ENCODE data around the gene OR6N1. TPM values are rescaled to one million over a fixed set of nuclear protein-coding genes. Genes with fewer than 3 reads are reported as not detected.

OR6N1 gene, protein sequence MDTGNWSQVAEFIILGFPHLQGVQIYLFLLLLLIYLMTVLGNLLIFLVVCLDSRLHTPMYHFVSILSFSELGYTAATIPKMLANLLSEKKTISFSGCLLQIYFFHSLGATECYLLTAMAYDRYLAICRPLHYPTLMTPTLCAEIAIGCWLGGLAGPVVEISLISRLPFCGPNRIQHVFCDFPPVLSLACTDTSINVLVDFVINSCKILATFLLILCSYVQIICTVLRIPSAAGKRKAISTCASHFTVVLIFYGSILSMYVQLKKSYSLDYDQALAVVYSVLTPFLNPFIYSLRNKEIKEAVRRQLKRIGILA
- total RNA-seq, result not detected

DNA sequence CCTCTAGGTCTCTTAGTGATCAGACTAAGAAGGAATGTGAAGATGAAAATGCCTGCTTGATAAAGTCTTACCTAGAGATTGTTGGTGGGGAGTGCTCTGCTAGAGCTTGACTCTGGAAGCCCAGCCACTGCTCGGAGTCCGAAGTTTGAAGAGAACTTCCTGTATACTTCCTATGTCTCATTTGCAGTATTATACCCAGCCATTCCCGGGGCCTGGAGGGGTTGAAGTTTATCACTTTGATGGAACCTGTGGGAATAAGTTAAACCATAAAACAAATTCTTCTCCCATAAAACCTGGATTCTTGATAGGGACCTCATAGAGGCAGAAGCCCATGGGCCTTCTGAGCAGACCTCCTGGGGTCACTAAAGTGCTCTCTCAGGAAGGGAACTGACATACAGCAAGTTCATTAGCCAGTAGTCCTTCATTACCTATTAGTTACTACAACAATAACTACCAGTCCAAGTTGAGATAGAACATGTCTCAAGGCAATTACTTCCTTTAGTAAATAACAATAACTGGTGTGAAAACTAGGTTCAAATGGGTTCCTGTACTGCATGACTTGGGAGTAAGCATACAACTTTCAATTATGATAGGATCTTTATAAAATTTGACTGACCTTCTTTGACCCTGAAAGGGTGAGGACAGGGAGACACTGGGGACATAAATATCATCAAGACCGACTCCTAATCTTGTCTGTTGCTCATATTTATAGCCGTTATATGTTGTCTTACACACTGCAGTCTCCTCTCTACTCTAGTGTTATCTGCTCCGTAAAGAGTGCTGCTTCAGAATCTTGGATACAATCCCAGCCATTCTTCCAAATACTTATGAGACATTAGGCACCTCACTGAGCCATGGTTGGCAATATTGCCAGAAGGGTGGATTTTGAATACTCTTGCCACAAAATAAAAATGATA lies at the start of gene OR6N1:
TSS of gene OR6N1 (minus strand) at position 246 of the 917 bp plus-strand sequence. CDS start 5,513 bp downstream, outside the sequence.
- TF ChIP-seq POLR2AphosphoS5 (IDR thresholded peaks at IDR 0.05), result no peak
- TF ChIP-seq POLR2A (IDR thresholded peaks at IDR 0.05), result no peak
- TF ChIP-seq, protein P1, sequence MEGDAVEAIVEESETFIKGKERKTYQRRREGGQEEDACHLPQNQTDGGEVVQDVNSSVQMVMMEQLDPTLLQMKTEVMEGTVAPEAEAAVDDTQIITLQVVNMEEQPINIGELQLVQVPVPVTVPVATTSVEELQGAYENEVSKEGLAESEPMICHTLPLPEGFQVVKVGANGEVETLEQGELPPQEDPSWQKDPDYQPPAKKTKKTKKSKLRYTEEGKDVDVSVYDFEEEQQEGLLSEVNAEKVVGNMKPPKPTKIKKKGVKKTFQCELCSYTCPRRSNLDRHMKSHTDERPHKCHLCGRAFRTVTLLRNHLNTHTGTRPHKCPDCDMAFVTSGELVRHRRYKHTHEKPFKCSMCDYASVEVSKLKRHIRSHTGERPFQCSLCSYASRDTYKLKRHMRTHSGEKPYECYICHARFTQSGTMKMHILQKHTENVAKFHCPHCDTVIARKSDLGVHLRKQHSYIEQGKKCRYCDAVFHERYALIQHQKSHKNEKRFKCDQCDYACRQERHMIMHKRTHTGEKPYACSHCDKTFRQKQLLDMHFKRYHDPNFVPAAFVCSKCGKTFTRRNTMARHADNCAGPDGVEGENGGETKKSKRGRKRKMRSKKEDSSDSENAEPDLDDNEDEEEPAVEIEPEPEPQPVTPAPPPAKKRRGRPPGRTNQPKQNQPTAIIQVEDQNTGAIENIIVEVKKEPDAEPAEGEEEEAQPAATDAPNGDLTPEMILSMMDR (IDR thresholded peaks at IDR 0.05), result no peak
- H3K36me3 ChIP-seq, result no peaks in the 10 kb centered on the region
- intact Hi-C loops (cut with DNase I; ENCODE audit: low total_unique reads), result no loop called here
- DNase-seq (ENCODE audit: low spot score in 2 of 2), result no peak
- no peaks in the 10 kb centered on the region for H3K9me3 ChIP-seq
- H3K4me1 ChIP-seq, result no peaks in the 10 kb centered on the region
- no peaks in the 10 kb centered on the region for H3K27me3 ChIP-seq
- H3K4me3 ChIP-seq, result no peak within 1 kb of the TSS
- no peak within 1 kb of the TSS for H3K27ac ChIP-seq

DNA sequence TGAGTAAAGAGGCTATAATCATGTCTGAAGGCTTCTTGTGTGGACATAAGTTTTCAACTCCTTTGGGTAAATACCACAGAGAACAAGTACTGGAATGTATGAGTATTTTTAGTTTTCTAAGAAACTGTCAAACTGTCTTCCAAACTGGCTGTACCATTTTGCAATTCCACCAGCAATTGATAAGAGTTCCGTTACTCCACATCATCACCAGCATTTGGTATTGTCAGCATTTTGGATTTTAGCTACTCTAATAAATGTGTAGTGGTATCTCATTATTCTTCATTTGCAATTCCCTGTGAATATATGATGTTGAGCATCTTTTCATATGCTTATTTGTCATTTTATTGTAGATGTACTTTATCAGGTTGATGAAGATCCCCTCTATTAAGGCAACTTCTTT lies 49.7 kb upstream of the OR6N1 start:
- no peaks in the 10 kb centered on the region for H3K36me3 ChIP-seq
- H3K9me3 ChIP-seq, result no peaks in the 10 kb centered on the region
- intact Hi-C loops (cut with DNase I; ENCODE audit: low total_unique reads), result loop anchor here (5.0 kb wide), 1 partner anchor 689 kb away; no protein-coding TSS in a partner anchor
- no peak overlapping the region for H3K27ac ChIP-seq
- TF ChIP-seq, protein P1 (IDR thresholded peaks at IDR 0.05), result no peak
- no peak for TF ChIP-seq POLR2A (IDR thresholded peaks at IDR 0.05)
- TF ChIP-seq POLR2AphosphoS5 (IDR thresholded peaks at IDR 0.05), result no peak
- H3K27me3 ChIP-seq, result no peaks in the 10 kb centered on the region
- no peak overlapping the region for H3K4me3 ChIP-seq
- H3K4me1 ChIP-seq, result no peaks in the 10 kb centered on the region
- no peak for DNase-seq (ENCODE audit: low spot score in 2 of 2)

DNA sequence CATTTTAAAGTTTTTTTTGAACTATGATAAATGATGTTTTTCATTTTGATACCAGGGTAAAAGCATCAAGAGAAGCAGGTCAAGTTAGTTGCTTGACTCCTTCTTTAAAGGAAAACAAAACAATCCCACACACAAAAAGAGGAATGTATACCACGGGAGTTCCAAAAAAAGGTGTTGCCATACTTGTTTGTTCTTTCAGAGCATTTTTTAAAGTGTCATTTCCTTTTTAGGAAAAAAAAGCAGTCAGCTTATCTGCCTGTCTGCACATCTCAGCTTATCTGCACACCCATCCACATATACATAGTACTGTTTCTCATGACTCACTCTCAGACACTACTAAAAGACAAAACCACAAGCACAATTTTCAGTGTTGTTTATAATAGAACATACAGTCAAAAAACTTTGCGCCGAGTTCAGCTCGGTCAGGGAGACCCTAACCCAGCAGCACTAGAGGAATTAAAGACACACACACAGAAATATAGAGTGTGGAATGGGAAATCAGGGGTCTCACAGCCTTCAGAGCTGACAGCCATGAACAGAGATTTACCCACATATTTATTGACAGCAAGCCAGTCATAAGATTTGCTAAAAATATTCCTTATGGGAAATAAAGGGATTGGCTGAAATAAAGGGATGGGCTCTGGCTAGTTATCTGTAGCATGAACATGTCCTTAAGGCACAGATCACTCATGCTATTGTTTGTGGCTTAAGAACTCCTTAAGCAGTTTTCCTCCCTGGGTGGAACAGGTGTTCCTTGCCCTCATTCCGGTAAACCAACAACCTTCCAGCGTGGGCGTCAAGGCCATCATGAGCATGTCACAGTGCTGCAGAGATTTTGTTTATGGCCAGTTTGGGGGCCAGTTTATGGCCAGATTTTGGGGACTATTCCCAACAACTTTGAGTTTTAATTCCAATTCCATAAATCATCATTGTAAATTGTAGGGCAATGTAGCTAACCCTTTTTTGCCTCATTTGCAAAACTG lies 47.8 kb upstream of the OR6N1 start:
- TF ChIP-seq POLR2AphosphoS5 (IDR thresholded peaks at IDR 0.05) (no peak), POLR2A (IDR thresholded peaks at IDR 0.05) (no peak)
- TF ChIP-seq, protein P1 (IDR thresholded peaks at IDR 0.05), result no peak

DNA sequence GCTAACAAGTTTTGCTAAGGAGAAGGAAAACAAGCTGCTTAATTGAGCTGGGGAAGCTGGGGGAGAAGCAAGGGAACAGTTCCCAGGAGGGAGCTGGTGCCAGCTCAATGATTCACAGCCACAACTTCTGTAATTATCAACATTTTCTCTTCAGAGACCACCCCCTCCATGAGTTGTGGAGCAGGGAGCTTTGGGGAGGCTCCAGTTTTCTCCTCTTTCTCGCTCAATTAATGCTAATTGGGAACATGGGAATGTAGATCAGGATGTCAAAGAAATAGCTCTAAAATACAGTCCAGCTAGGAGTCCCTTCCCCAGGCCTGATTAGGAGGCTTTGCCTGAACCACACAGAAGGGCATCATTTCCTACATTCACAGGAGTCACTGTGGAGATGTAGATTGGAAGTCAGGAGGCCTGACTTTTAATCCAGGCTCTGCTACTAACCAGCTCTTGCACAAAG lies 47.0 kb upstream of the OR6N1 start:
- Histone ChIP-seq H3K4me3 (no peak overlapping the region), H3K27me3 (no peaks in the 10 kb centered on the region), H3K27ac (no peak overlapping the region), H3K4me1 (no peaks in the 10 kb centered on the region), H3K36me3 (no peaks in the 10 kb centered on the region), H3K9me3 (no peaks in the 10 kb centered on the region)
- TF ChIP-seq POLR2AphosphoS5 (IDR thresholded peaks at IDR 0.05) (no peak), POLR2A (IDR thresholded peaks at IDR 0.05) (no peak)
- TF ChIP-seq, protein P1 (IDR thresholded peaks at IDR 0.05), result no peak
- intact Hi-C loops (cut with DNase I; ENCODE audit: low total_unique reads), result no loop called here
- no peak for DNase-seq (ENCODE audit: low spot score in 2 of 2)

More for the DNA sequence above, 47.8 kb upstream of the OR6N1 start:
- no peaks in the 10 kb centered on the region for H3K27me3 ChIP-seq
- DNase-seq (ENCODE audit: low spot score in 2 of 2), result no peak
- no peaks in the 10 kb centered on the region for H3K36me3 ChIP-seq
- no peak overlapping the region for H3K4me3 ChIP-seq
- H3K9me3 ChIP-seq, result no peaks in the 10 kb centered on the region
- intact Hi-C loops (cut with DNase I; ENCODE audit: low total_unique reads), result loop anchor here (5.0 kb wide), 1 partner anchor 687 kb away; no protein-coding TSS in a partner anchor
- H3K27ac ChIP-seq, result no peak overlapping the region
- H3K4me1 ChIP-seq, result no peaks in the 10 kb centered on the region
